Upper lobe of right lung (tissue), 1 donor: ENCODE measurements around the gene HERPUD1. TPM values are rescaled to one million over a fixed set of nuclear protein-coding genes. Genes with fewer than 3 reads are reported as not detected.
"Not testable (repeated sequence)": the region's sequence is repeated elsewhere in the genome, so short reads cannot be mapped to it uniquely, and the experiment has no call there.

ENCODE experiments used
- ATAC-seq: fragments of 200-7000 bp; cut with Tn5 transposase; one replicate; pipeline ENCODE4 v1.9.1; 2020; ENCODE audit warnings: mild to moderate bottlenecking, moderate library complexity
- DNase-seq: peaks from one replicate; pipeline ENCODE4 v3.0.0-alpha.2; 2020
- H3K27ac ChIP-seq: fragments of 200-600 bp; one replicate; pipeline ENCODE4 v1.8.0; 2022
- H3K27me3 ChIP-seq: fragments of 200-600 bp; one replicate; pipeline ENCODE4 v1.8.0; 2022; ENCODE audit warnings: mild to moderate bottlenecking
- H3K36me3 ChIP-seq: fragments of 200-600 bp; one replicate; pipeline ENCODE4 v1.8.0; 2022
- H3K4me1 ChIP-seq: fragments of 200-600 bp; one replicate; pipeline ENCODE4 v1.8.0; 2022
- H3K4me3 ChIP-seq: fragments of 200-600 bp; one replicate; pipeline ENCODE4 v1.8.0; 2022; ENCODE audit warnings: mild to moderate bottlenecking
- H3K9me3 ChIP-seq: fragments of 200-600 bp; one replicate; pipeline ENCODE4 v1.8.0; 2022
- intact Hi-C: fragments of 100-400 bp; cut with DNase I; formaldehyde crosslinking; loops from one replicate; pipeline ENCODE4 v1.11.0; 2022
- total RNA-seq: library from RNA; stranded (reverse); fragmentation: NEBNext Ultra II Directional; extraction: Animal tissue kit (Norgen Biotek cat#: 25700); gene quantifications from one replicate; pipeline ENCODE4 v1.2.1, GENCODE V29; 2021
- TF ChIP-seq, protein P1 (sequence below): fragments of 200-600 bp; IDR thresholded peaks from one replicate; pipeline ENCODE4 v1.8.0; 2022; ENCODE audit warnings: antibody characterized with exemption
- donor health status: DM: no; HTN: yes; CAD: no; lungs with severe emphysema.

The HERPUD1 gene
- total RNA-seq, 1 donor from 2014 or later, result 223 TPM

GRCh38 chr16:56986361-56986760, 54.4 kb downstream of the HERPUD1 start:
- no peak overlapping the region for H3K27ac ChIP-seq
- TF ChIP-seq, protein P1, sequence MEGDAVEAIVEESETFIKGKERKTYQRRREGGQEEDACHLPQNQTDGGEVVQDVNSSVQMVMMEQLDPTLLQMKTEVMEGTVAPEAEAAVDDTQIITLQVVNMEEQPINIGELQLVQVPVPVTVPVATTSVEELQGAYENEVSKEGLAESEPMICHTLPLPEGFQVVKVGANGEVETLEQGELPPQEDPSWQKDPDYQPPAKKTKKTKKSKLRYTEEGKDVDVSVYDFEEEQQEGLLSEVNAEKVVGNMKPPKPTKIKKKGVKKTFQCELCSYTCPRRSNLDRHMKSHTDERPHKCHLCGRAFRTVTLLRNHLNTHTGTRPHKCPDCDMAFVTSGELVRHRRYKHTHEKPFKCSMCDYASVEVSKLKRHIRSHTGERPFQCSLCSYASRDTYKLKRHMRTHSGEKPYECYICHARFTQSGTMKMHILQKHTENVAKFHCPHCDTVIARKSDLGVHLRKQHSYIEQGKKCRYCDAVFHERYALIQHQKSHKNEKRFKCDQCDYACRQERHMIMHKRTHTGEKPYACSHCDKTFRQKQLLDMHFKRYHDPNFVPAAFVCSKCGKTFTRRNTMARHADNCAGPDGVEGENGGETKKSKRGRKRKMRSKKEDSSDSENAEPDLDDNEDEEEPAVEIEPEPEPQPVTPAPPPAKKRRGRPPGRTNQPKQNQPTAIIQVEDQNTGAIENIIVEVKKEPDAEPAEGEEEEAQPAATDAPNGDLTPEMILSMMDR, result no peak
- no peak for ATAC-seq
- no peak for DNase-seq
- H3K36me3 ChIP-seq, result no peaks in the 10 kb centered on the region
- H3K4me1 ChIP-seq, result peaks cover 22% of the 10 kb centered on the region
- no peaks in the 10 kb centered on the region for H3K27me3 ChIP-seq
- intact Hi-C loops, result no loop called here
- no peak overlapping the region for H3K4me3 ChIP-seq
- H3K9me3 ChIP-seq, result no peaks in the 10 kb centered on the region

DNA sequence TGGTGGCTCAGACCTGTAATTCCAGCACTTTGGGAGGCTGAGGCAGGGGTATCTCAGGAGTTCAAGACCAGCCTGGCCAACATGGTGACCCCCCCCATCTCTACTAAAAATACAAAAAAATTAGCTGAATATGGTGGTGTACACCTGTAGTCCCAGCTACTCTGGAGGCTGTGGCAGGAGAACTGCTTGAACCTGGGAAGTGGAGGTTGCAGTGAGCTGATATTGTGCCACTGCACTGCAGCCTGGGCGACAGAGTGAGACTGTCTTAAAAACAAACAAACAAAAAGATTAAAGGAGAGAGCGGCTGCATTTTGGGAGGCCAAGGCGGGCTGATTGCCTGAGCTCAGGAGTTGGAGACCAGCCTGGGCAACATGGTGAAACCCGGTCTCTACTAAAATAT, 55.0 kb downstream of the HERPUD1 start:
- H3K36me3 ChIP-seq, H3K27me3 ChIP-seq, H3K9me3 ChIP-seq, ATAC-seq, H3K4me3 ChIP-seq, DNase-seq, intact Hi-C loops, H3K27ac ChIP-seq: not testable (repeated sequence)
- peaks cover 22% of the 10 kb centered on the region for H3K4me1 ChIP-seq

- H3K4me3 ChIP-seq, result no peak overlapping the region
- ATAC-seq, result no peak
These were observed 55.8 kb downstream of the HERPUD1 start for GRCh38 chr16:56987692-56988091.

DNA sequence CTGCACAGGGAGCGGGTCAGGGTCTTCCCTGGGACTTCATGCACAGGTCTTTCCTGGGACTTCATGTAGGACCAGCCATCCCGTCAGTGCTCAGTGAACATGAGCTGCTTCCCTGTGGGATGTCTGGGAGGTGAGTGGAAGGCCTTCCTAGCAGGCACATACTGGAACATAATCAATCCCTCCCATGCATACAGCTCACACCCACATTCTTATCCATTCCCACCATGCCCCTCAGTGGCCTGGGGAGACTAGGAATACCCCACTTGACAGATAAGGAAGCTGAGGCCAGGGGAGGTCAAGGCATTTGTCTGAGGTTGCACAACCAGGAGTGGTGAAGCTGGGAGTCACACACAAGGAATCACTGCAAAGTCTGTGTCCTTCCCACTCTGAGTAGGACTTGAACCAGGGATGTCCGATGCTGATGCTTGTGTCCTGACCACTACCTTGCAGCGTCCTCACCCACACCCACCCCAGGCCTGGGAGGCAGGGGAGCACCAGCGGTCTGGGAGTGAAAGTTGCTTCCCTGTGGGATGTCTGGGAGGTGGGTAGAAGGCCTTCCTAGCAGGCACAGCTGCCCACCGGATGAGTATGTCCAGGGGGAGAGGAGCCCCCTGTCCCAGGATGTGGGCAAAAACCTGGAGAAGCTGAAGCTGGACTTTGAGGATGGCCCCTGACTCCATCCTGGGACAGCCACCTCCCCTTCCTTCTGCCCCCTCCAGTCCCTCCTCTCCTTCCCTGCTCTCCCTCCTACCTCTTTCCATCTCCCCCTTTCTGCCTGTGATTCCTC, 56.4 kb downstream of the HERPUD1 start:
- Histone ChIP-seq H3K27ac (peak overlapping the region; percentile 83), H3K4me3 (peak overlapping the region; percentile 65), H3K27me3 (no peaks in the 10 kb centered on the region), H3K36me3 (no peaks in the 10 kb centered on the region), H3K9me3 (no peaks in the 10 kb centered on the region), H3K4me1 (peaks cover 29% of the 10 kb centered on the region)
- DNase-seq, result peak; percentile 59
- ATAC-seq, result no peak
- TF ChIP-seq, protein P1, result no peak
- intact Hi-C loops, result no loop called here

More at GRCh38 chr16:56987692-56988091, 55.8 kb downstream of the HERPUD1 start:
- TF ChIP-seq, protein P1, result no peak
- no peak overlapping the region for H3K27ac ChIP-seq
- no peak for DNase-seq
- H3K4me1 ChIP-seq, result peaks cover 22% of the 10 kb centered on the region
- intact Hi-C loops, result no loop called here
- no peaks in the 10 kb centered on the region for H3K9me3 ChIP-seq
- H3K27me3 ChIP-seq, result no peaks in the 10 kb centered on the region
- H3K36me3 ChIP-seq, result no peaks in the 10 kb centered on the region

GRCh38 chr16:56988948-56989945, 57.3 kb downstream of the HERPUD1 start, which contains the start of gene NLRC5:
TSS of gene NLRC5 (plus strand) at chr16:56989557. CDS start at chr16:57020713, 31,156 bp downstream.
- Histone ChIP-seq H3K36me3 (no peaks in the 10 kb centered on the region), H3K27me3 (no peaks in the 10 kb centered on the region), H3K9me3 (no peaks in the 10 kb centered on the region), H3K4me3 (peak within 1 kb of the TSS; percentile 65), H3K4me1 (peaks cover 31% of the 10 kb centered on the region), H3K27ac (peak within 1 kb of the TSS; percentile 83)
- ATAC-seq, result peak; percentile 95
- peak; percentile 94 for DNase-seq
- TF ChIP-seq, protein P1, result no peak
- intact Hi-C loops, result no loop called here
